Caco-2 (cell line): ENCODE measurements around the gene PLAGL1. TPM values are rescaled to one million over a fixed set of nuclear protein-coding genes. Genes with fewer than 3 reads are reported as not detected.

Source experiments
- BruUV-seq: library from RNA; stranded (reverse); fragments of 400-500 nt; replicated peaks from 2 replicates; lab custom pipeline; 2021; lab: Mats Ljungman, UMichigan
- CTCF ChIA-PET: fragments of 300-600 bp; sonication (Branson Sonifier 250); formaldehyde crosslinking; loops from one replicate; lab custom pipeline; 2022; ENCODE audit warnings: antibody characterized with exemption; lab: Charles Lee
- POLR2A ChIA-PET: fragments of 300-600 bp; sonication (Branson Sonifier 250); formaldehyde crosslinking; loops from one replicate; lab custom pipeline; 2022; ENCODE audit warnings: antibody characterized with exemption; lab: Charles Lee
- DNase-seq, 2 experiments: peaks; one replicate each; pipeline versions ENCODE4 v3.0.0 to v3.0.0-alpha.2; 2020 to 2022
- H3K27me3 ChIP-seq: replicated peaks from 2 replicates; pipeline ENCODE4 v1.6.0; 2011; ENCODE audit warnings: low read length; ENCODE audit not compliant: control insufficient read depth, insufficient read depth
- H3K36me3 ChIP-seq: 2 replicates; pipeline ENCODE4 v1.5.1; 2011; ENCODE audit warnings: low read length; ENCODE audit not compliant: control insufficient read depth, insufficient read depth
- H3K4me1 ChIP-seq: fragments of 250-450 bp; sonication (Bioruptor Pico); 2 replicates; pipeline ENCODE4 v1.5.1; 2020; ENCODE audit warnings: mild to moderate bottlenecking
- H3K4me3 ChIP-seq: 2 replicates; pipeline ENCODE4 v1.5.1; 2011; ENCODE audit warnings: low read depth, mild to moderate bottlenecking, control low read depth, low read length
- H3K9me3 ChIP-seq: fragments of 250-450 bp; sonication (Bioruptor Pico); 2 replicates; pipeline ENCODE4 v1.5.1; 2020; ENCODE audit warnings: mild to moderate bottlenecking, moderate library complexity
- H3K27ac Mint-ChIP-seq: one replicate; pipeline ENCODE4 v1.8.0; 2022; ENCODE audit warnings: mixed read lengths; ENCODE audit not compliant: unreplicated experiment
- H3K27me3 Mint-ChIP-seq: one replicate; pipeline ENCODE4 v1.8.0; 2022; ENCODE audit warnings: mixed read lengths; ENCODE audit not compliant: insufficient read depth, unreplicated experiment
- H3K36me3 Mint-ChIP-seq: one replicate; pipeline ENCODE4 v1.8.0; 2022; ENCODE audit warnings: mild to moderate bottlenecking, mixed read lengths; ENCODE audit not compliant: insufficient read depth, unreplicated experiment
- H3K4me1 Mint-ChIP-seq: one replicate; pipeline ENCODE4 v1.8.0; 2022; ENCODE audit warnings: low read depth, mixed read lengths; ENCODE audit not compliant: unreplicated experiment
- H3K4me3 Mint-ChIP-seq: one replicate; pipeline ENCODE4 v1.8.0; 2022; ENCODE audit warnings: mild to moderate bottlenecking, moderate library complexity, mixed read lengths; ENCODE audit not compliant: unreplicated experiment
- H3K9me3 Mint-ChIP-seq: one replicate; pipeline ENCODE4 v1.8.0; 2022; ENCODE audit warnings: mixed read lengths; ENCODE audit not compliant: unreplicated experiment
- CTCF ChIP-seq, 2 experiments: fragments of 200-600 bp in 1 of 2; IDR thresholded peaks; 1 replicate in 1 of 2; 2 replicates in 1 of 2; pipeline versions ENCODE4 v1.5.1 to v1.8.0; 2011 to 2022; ENCODE audit warnings: antibody characterized with exemption in 1 of 2, control low read depth in 1 of 2, inconsistent platforms in 1 of 2, low read depth in 1 of 2, low read length in 1 of 2, mild to moderate bottlenecking in 1 of 2, moderate library complexity in 1 of 2; ENCODE audit not compliant: insufficient read depth in 1 of 2, severe bottlenecking in 1 of 2, unreplicated experiment in 1 of 2
- intact Hi-C: fragments of 100-400 bp; cut with micrococcal nuclease; formaldehyde crosslinking; loops from one replicate; pipeline ENCODE4 v1.10.0; 2022; ENCODE audit not compliant: unreplicated experiment
- total RNA-seq: library from RNA; stranded (reverse); gene quantifications from 2 replicates; pipeline ENCODE4 v1.2.3, GENCODE V29; 2022

The PLAGL1 gene
- total RNA-seq, 1 experiment from 2014 or later = 0.70 TPM

- H3K27me3 ChIP-seq = no peaks in the 10 kb centered on the region
- intact Hi-C loops = no loop called here
- CTCF ChIA-PET = interaction anchor here (0.9 kb wide), 1 partner anchor 11 kb away, joined by 4 read pairs; no protein-coding TSS in a partner anchor
- DNase-seq = no peak
- Mint-ChIP-seq H3K4me1 (peaks cover 6% of the 10 kb centered on the region), H3K27me3 (no peaks in the 10 kb centered on the region), H3K9me3 (peaks cover 6% of the 10 kb centered on the region), H3K36me3 (no peaks in the 10 kb centered on the region), H3K27ac (no peak overlapping the region), H3K4me3 (no peak overlapping the region)
- no peak for TF ChIP-seq CTCF (IDR thresholded peaks at IDR 0.05; ENCODE audit: insufficient read depth in 1 of 2, low read depth in 1 of 2, low read length in 1 of 2, severe bottlenecking in 1 of 2, unreplicated experiment in 1 of 2)
- H3K4me3 ChIP-seq = no peak overlapping the region
- no TSS peak for BruUV-seq
- POLR2A ChIA-PET = no interaction called here
- no peaks in the 10 kb centered on the region for H3K36me3 ChIP-seq
- H3K4me1 ChIP-seq = peaks cover 18% of the 10 kb centered on the region
- no peaks in the 10 kb centered on the region for H3K9me3 ChIP-seq
These were observed 55.8 kb downstream of the PLAGL1 start for GRCh38 chr6:143952060-143952778.

GRCh38 chr6:143950875-143951274, 57.2 kb downstream of the PLAGL1 start:
- no peaks in the 10 kb centered on the region for H3K27me3 Mint-ChIP-seq
- no TSS peak for BruUV-seq

GRCh38 chr6:143949962-143950361, 58.1 kb downstream of the PLAGL1 start:
- peaks cover 6% of the 10 kb centered on the region for H3K4me1 Mint-ChIP-seq
- H3K27ac Mint-ChIP-seq = no peak overlapping the region
- Histone ChIP-seq H3K36me3 (no peaks in the 10 kb centered on the region), H3K27me3 (no peaks in the 10 kb centered on the region), H3K4me3 (no peak overlapping the region), H3K9me3 (no peaks in the 10 kb centered on the region), H3K4me1 (peaks cover 18% of the 10 kb centered on the region)
- peaks cover 1% of the 10 kb centered on the region for H3K27me3 Mint-ChIP-seq
- POLR2A ChIA-PET = no interaction called here
- H3K36me3 Mint-ChIP-seq = no peaks in the 10 kb centered on the region
- CTCF ChIA-PET = no interaction called here
- intact Hi-C loops = no loop called here
- no peak for TF ChIP-seq CTCF (IDR thresholded peaks at IDR 0.05; ENCODE audit: insufficient read depth in 1 of 2, low read depth in 1 of 2, low read length in 1 of 2, severe bottlenecking in 1 of 2, unreplicated experiment in 1 of 2)
- DNase-seq = no peak
- peaks cover 9% of the 10 kb centered on the region for H3K9me3 Mint-ChIP-seq
- BruUV-seq = no TSS peak
- H3K4me3 Mint-ChIP-seq = no peak overlapping the region

More at GRCh38 chr6:143950875-143951274, 57.2 kb downstream of the PLAGL1 start:
- Histone ChIP-seq H3K4me3 (no peak overlapping the region), H3K36me3 (no peaks in the 10 kb centered on the region), H3K27me3 (no peaks in the 10 kb centered on the region), H3K4me1 (peaks cover 18% of the 10 kb centered on the region), H3K9me3 (no peaks in the 10 kb centered on the region)
- peak in 1 of 2 experiments; percentile 23 for DNase-seq
- H3K27ac Mint-ChIP-seq = no peak overlapping the region
- no peak for TF ChIP-seq CTCF (IDR thresholded peaks at IDR 0.05; ENCODE audit: insufficient read depth in 1 of 2, low read depth in 1 of 2, low read length in 1 of 2, severe bottlenecking in 1 of 2, unreplicated experiment in 1 of 2)
- ChIA-PET POLR2A (no interaction called here), CTCF (interaction anchor here (0.8 to 0.9 kb wide), 2 partner anchors 9 to 11 kb away, joined by 3 to 4 read pairs; no protein-coding TSS in a partner anchor)
- peaks cover 6% of the 10 kb centered on the region for H3K4me1 Mint-ChIP-seq
- peaks cover 9% of the 10 kb centered on the region for H3K9me3 Mint-ChIP-seq
- no peak overlapping the region for H3K4me3 Mint-ChIP-seq
- intact Hi-C loops = loop anchor here (1.0 kb wide), 1 partner anchor 13 kb away; no protein-coding TSS in a partner anchor
- H3K36me3 Mint-ChIP-seq = no peaks in the 10 kb centered on the region
